HG02852 (cell line): ENCODE measurements around the gene SLC25A21.
"Not testable (repeated sequence)": the region's sequence is repeated elsewhere in the genome, so short reads cannot be mapped to it uniquely, and the experiment has no call there.

Experiments used
- ATAC-seq: cut with Tn5 transposase; IDR thresholded peaks from one replicate; pipeline ENCODE4 v1.9.1; 2021; ENCODE audit warnings: mild to moderate bottlenecking, moderate library complexity; ENCODE audit not compliant: unreplicated experiment

SLC25A21 gene

GRCh38 chr14:37091651-37092050 is 80.8 kb downstream of the SLC25A21 start:
- ATAC-seq: no peak

- ATAC-seq: no peak
These were observed 82.4 kb downstream of the SLC25A21 start for GRCh38 chr14:37090026-37090425.

GRCh38 chr14:37089410-37089809 is 83.0 kb downstream of the SLC25A21 start:
- ATAC-seq: no peak

GRCh38 chr14:37088356-37089215 is 83.8 kb downstream of the SLC25A21 start:
- ATAC-seq: no peak

- no peak for ATAC-seq
These were observed 84.9 kb downstream of the SLC25A21 start for GRCh38 chr14:37087520-37087919.

- no peak for ATAC-seq
These were observed 88.8 kb downstream of the SLC25A21 start for GRCh38 chr14:37083599-37083998.

GRCh38 chr14:37082449-37082848 is 90.0 kb downstream of the SLC25A21 start:
- no peak for ATAC-seq

GRCh38 chr14:37081856-37082255 is 90.5 kb downstream of the SLC25A21 start:
- no peak for ATAC-seq

GRCh38 chr14:37081218-37081617 is 91.2 kb downstream of the SLC25A21 start:
- no peak for ATAC-seq

- no peak for ATAC-seq
These were observed 94.3 kb downstream of the SLC25A21 start for GRCh38 chr14:37078131-37078530.

GRCh38 chr14:37074320-37074719 is 98.1 kb downstream of the SLC25A21 start:
- not testable (repeated sequence) for ATAC-seq

- ATAC-seq: no peak
These were observed 108.8 kb downstream of the SLC25A21 start for GRCh38 chr14:37063467-37064240.

- no peak for ATAC-seq
These were observed 110.1 kb downstream of the SLC25A21 start for GRCh38 chr14:37062191-37062803.

GRCh38 chr14:37061697-37062096 is 110.7 kb downstream of the SLC25A21 start:
- no peak for ATAC-seq

- ATAC-seq: no peak
These were observed 111.7 kb downstream of the SLC25A21 start for GRCh38 chr14:37060496-37061260.

- ATAC-seq: no peak
These were observed 114.6 kb downstream of the SLC25A21 start for GRCh38 chr14:37057776-37058175.

- no peak for ATAC-seq
These were observed 115.9 kb downstream of the SLC25A21 start for GRCh38 chr14:37056473-37056872.

- no peak for ATAC-seq
These were observed 117.5 kb downstream of the SLC25A21 start for GRCh38 chr14:37054869-37055268.

- no peak for ATAC-seq
These were observed 118.3 kb downstream of the SLC25A21 start for GRCh38 chr14:37054144-37054543.

GRCh38 chr14:37051680-37052079 is 120.7 kb downstream of the SLC25A21 start:
- no peak for ATAC-seq

- ATAC-seq: no peak
These were observed 121.3 kb downstream of the SLC25A21 start for GRCh38 chr14:37051153-37051552.
